Stimulated activated CD8-positive, alpha-beta memory T cell treated with anti-CD3 and anti-CD28 coated beads, Interleukin-2, amount 100 ng/mL, for 1 hour (primary cell): Measurements from ENCODE around the gene CRELD2.

Source experiments
- DNase-seq, 2 donors: peaks; one replicate each; pipeline ENCODE4 v3.0.0-alpha.2; 2020; ENCODE audit warnings: low read depth in 2 of 2

Gene CRELD2

DNA sequence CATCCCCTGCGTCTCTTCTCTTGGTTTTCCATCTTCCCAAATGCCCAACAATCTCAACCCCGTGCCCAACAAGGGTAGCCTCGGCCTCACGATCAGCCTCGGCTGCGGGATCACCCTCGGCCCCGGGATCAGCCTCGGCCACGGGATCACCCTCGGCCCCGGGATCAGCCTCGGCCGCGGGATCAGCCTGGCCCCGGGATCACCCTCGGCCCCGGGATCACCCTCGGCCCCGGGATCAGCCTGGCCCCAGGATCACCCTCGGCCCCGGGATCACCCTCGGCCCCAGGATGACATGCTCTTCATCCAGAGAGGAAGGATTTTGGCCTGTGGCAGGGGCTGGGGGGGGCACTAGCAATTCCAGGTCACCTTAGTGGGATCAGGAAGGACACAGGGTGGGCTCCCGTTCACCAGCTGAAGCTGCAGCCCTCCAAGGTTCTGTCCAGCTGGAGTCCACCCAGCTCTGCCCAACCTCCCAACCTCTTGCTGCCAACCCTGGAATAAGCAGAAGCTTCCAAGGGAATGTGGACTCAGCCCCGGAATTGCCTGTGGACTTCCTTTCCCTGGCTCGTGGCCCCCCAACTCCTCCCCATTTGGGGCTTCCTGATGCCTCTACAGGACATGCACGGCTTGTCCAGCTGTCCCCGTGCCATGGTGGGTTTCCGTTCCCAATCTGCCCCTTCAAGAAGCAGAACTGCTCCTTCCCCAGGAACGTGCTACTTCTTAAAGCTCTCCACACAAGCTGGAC is 6.4 kb upstream of the CRELD2 start:
- no peak for DNase-seq

DNA sequence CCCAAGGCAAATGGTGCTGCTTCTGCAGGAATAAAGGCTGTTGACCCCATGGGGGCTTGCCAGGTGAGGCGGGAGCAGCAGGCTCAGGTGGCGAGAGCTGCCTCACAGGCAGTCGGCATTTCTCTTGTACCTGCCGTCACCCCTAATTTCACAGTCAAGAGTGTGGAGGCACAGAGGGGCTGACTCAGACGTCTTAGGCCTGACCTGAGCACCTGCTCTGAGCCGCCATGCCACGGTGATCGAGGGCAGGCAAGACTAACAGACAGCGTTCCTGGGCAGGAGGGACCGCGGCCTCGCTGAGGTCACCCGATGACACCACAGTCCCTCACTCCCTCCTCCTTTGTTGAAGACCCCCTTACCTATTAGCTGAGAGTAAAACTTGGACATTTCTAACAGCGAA is 5.4 kb upstream of the CRELD2 start:
- no peak for DNase-seq

DNA sequence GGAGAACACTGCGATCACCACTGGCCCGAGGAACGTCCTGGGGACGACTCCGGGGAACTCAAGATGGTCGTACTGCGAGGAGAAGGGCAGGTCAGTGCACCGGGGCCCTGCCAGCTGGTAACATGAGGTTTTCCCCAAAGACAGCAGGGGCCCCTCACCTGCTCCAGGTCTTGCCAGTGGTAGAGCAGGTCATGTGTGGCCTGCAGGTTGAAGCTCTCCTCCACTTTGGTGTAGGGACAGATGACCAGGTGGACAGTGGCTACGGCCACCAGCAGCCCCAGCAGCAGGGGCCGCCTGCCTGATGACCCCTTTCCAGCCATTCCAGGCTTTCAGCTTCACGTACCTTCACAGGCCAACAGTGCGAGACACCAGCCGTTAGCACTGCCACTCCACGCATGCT is 5.0 kb upstream of the CRELD2 start:
- DNase-seq: no peak

DNA sequence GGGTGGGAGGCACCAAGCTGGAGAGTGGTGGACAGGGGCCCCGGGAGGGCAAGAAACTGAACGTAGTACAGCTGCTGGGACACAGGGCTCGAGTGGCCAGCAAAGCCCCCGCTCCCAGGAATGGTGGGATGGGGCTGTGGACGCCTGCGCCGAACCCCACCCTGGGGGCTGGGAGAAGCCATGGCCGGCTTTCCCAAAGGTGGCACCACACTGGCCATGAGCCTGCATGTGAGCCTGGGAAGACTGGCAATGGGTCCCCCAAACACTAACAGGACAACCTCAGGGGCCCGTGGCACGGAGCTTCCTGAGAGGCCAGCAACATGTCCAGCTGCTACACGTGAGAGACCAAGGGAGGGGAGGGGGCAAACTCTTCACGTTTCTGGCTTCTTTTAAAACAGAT is 4.2 kb upstream of the CRELD2 start:
- DNase-seq: no peak

DNA sequence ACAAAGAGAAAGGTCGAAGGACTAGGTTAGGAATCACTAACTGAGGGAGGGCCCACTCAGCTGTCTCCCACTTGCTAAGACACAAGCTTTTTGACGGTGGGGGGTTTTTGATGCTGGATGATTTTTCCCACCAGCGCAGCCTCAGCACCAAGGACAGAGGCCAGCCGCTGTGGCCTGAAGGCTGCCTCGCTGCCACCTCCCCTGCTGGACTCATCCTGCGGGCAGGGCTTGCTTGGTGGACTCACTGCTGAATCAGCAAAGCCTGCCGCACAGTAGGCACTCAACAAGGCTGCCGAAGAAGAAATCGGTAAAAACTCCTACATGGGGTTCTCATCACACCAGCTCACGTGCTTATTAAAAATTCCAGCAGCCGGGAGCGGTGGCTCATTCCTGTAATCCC is 2.8 kb upstream of the CRELD2 start:
- no peak for DNase-seq

DNA sequence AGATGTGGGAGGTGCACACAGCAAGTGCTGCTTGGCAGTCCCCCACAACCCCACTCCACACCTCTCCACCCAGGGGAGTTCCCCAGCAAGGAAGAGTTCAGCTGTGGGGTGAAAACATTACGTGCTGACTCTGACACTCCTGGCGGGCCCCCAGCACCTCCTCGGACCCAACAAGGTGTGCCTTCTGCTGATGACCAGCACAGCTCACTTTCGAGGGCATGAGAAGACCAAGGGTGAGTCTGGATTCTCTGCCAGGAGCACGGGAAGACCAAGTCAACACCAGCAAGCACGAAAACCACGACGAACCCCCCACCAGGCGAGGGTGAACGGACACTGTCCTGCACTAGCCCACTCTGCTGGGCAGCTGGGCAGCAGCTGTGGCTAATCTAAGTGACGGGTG is 1.6 kb upstream of the CRELD2 start:
- no peak for DNase-seq

DNA sequence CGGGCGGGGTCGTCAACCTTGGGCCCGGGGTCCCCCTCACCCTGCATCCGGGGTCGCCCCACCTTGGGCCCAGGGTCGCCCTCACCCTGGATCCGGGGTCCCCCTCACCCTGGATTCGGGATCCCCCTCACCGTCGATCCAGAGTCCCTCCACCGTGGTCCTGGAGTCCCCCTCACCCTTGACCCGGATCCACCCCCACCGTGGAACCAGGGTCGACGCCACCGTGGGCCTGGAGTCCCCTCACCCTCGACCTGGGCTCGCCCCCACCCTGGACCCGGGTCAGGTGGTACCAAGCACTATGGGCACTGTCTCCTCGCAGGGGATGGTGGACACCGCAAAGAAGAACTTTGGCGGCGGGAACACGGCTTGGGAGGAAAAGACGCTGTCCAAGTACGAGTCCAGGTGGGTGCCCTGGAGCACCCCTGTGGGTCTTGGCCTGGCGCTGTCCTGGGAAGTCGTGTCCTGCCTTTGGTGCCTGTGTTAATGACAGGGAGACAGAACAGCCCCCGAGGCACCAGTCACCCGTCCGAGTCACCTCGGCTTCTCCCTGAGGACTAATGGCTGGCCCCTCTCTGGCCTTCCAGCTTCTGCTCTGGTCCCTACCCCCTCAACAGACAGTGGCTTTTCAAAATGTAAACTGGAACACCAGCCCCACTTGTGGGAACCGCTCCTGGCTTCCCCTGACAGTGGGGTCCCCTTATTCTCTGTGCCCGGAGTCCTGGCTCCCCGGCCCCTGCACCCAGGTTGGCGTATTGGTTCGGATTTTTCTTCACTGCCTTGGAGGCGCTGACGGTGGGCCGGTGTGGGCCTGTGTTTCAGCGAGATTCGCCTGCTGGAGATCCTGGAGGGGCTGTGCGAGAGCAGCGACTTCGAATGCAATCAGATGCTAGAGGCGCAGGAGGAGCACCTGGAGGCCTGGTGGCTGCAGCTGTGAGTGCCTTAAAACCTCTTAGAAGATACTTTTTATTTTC is 762 bp downstream of the CRELD2 start:
- DNase-seq: no peak

DNA sequence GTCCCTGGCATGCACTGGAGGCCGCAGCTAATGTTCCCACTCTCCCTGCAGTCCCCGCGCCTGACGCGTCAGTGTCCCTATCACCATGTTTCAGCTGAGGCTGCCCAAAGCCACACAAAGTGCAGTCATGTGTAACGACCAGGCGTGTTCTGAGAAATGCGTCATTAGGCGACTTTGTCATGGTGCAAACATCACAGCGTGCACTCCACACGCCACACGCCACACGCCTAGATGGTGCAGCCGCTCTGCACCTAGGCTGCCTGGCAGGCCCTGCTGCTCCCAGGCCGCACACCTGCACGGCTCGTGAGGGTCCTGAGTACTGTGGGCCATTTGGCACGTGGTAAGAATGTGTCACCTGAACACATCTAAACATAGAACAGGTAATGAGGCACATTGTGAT is 2.4 kb downstream of the CRELD2 start:
- no peak for DNase-seq

DNA sequence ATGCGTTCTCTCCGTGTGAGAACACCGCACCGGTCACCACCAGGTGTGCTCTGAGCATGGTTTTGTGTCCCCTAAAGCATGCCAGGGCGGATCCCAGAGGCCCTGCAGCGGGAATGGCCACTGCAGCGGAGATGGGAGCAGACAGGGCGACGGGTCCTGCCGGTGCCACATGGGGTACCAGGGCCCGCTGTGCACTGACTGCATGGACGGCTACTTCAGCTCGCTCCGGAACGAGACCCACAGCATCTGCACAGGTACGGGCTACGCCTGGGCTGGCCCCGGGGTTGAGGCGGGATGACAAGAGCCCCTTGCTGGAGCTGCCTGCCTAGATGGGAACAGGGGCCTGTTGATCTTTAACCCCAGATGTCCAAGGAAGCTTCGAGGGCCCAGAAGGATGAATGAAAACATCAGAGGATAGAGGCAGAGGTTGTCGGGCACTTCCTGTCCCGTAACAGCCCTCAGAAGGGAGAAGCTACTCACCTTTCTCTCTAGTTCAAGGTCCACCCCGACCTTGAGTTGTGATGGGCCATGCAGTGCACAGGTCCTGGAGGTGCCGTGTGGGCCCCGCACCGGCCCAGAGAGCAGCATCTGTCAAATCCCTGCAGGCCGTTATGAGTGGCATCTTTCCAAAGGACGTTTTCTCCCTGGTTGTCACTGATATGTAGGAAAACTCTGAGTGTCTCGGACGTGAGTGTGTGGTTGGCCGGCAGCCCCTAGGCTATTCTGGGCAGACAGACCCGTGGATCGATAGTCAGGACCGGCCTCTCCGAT is 3.3 kb downstream of the CRELD2 start:
- DNase-seq: no peak

DNA sequence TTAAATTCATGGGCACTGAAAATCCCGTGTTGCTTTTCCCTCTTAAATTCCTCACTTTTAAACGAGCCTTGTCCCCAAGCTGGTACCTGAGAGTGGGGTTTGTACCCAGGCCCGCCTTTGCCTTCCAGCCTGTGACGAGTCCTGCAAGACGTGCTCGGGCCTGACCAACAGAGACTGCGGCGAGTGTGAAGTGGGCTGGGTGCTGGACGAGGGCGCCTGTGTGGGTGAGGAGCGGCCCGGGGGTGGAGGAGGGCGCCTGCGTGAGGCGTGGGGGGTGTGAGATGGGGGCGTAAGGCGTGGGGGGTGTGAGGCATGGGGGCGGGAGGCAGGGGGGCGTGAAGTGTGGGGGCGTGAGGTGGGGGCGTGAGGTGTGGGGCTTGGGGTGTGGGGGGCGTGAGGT is 4.0 kb downstream of the CRELD2 start:
- no peak for DNase-seq

DNA sequence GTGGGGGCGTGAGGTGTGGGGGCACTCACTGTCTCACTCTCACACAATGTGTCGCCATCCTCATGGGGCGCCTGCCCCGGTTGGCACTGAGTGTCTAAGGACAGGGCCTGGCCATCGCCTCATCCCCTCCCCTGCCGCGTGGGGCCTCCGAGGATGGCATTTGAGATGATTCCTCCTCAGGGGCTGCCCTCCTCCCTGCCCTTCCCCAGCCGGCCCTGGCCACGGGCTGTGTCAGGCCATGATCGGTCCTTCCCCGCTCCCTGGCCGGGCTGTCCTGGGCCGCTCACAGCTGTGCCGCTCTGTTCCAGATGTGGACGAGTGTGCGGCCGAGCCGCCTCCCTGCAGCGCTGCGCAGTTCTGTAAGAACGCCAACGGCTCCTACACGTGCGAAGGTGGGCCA is 4.5 kb downstream of the CRELD2 start:
- DNase-seq: no peak

DNA sequence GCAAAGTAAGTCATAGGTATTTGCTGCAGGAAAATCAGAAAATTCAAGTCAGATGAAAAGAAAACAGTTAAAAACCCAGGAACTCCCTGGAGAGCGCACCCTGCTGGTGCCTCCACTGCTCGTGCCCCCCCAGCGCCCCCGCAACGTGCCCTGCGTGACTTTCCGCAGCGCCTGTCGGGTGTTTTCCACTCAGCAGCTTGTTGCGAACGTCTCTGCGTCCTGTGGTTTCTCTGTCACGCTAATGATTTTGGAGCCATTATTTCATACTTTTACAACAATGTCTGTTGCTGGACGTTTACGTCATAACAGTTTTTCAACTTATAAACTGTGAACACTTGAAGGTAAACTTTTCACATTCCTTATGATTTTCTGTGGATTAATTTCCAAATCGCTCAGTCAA is 5.0 kb downstream of the CRELD2 start:
- DNase-seq: no peak

DNA sequence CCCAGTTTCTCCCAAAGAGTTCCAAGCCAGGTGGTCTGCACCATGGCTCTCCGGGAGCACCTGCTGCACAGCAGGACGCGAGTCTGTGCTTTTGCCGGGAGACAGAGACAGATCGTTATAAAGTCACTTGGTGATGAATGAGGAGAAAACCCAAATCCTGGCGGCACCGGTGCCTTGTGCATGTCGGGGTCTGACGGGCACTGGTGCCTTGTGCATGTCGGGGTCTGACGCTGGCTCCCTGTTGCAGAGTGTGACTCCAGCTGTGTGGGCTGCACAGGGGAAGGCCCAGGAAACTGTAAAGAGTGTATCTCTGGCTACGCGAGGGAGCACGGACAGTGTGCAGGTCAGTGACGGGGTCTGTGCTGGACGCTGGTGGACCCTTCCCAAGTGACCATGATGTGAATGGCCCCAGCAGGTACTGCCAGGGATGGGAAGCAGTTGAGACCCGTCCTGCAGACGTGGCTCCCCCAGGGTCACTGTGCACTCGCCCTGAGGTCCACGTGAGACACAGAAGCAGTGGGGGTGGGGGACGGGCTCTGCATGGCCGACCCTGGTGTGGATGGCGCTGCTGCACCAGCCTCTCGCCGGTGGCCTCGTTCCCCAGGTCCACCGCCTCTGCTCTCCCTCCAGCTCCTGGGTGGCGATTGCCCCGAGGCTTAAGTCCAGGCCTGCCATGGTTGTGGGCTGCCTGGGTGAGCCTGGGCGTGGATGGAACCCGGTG is 5.8 kb downstream of the CRELD2 start:
- DNase-seq: no peak

DNA sequence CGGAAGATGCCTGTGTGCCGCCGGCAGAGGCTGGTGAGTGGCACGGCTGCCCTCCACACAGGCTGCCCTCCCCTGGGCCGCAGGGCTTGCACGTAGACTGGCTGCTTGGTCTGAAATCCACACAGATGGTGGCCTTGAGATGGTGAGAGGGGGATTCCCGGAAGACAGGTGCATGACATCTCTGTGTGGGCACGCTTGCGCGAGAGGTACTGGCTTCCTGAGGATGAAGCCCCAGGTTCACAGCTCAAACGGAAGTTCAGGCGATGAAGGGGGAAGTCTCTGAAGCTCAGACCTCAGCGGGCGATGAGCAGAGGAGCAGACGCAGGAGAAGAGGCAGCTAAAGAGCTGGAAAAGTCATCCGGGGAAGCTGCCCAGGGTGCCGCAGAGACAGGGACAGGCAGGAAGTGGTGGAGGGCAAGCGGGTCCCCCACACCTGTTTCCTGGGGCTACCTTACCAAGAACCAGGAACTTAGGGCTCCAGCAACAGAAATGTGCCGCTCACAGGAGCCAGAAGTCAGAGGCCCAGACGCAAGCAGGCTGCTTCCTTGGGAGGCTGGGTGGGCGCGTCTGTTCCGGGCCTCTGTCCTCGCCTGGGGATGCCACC is 7.2 kb downstream of the CRELD2 start:
- peak; percentile 39 to 54 for DNase-seq

DNA sequence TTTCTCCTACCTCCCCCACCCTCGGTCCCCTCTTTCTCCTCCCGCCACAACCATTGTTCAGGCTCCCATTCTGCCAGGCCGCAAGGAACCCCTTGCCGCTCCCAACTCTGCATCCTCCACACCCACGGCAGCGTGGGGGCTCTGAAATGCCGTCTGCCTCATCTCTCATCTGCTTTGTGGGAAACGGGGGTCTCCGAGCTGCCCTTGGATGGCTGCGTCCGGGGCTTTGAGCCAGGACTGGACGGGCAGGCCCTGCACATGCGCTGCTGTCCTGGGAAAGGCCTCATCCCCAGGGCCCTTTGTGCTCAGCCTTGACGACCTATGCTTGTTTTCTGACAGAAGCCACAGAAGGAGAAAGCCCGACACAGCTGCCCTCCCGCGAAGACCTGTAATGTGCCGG is 8.5 kb downstream of the CRELD2 start:
- no peak for DNase-seq

DNA sequence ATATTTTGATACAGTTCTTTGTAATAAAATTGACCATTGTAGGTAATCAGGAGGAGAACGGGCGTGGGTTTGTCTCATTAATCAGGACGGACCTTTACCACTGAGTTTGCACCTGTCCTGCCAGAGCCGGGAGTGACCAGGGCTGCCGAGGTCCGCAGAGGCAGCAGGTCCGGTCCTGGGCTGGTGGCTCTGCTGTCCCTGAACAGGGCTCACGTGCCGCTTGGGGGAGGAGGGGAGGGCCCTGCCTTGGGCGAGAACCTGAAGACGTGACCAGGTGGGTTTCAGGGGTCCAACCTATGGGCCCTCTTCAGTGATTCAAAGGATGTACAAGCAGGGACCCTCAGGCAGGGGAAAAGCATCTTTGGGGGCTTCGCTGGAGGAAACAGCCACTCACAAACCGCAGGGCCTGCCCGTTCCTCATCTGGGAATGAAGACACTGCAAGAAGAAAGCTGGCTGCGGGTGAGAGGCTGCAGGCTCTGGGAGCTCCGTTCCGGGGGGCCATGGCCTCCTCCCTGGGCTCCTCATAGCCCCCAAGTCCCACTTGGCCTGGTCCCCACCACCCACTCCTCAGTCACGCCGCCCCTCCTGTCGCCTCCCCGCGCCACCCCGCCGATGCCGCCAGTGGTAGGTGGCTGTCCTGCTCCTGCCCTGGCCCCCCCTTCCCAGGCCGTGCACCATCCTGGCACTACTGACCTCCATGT is 9.2 kb downstream of the CRELD2 start:
- no peak for DNase-seq

DNA sequence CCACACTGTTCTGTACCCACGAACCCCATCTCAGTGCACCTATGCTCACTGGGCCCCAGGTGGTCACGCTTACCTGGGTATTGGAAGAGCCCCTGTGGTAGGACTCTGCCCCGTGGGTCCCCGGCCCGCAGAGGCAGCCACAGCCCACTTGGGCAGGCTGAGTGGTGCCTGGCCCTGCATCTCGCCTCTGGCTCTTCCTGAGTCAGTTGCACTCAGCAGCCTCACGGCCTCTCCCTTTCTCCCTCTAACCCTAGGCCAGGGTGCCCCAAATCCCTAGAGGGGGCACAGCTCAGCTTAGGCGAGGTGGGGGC is 9.7 kb downstream of the CRELD2 start:
- DNase-seq: no peak

DNA sequence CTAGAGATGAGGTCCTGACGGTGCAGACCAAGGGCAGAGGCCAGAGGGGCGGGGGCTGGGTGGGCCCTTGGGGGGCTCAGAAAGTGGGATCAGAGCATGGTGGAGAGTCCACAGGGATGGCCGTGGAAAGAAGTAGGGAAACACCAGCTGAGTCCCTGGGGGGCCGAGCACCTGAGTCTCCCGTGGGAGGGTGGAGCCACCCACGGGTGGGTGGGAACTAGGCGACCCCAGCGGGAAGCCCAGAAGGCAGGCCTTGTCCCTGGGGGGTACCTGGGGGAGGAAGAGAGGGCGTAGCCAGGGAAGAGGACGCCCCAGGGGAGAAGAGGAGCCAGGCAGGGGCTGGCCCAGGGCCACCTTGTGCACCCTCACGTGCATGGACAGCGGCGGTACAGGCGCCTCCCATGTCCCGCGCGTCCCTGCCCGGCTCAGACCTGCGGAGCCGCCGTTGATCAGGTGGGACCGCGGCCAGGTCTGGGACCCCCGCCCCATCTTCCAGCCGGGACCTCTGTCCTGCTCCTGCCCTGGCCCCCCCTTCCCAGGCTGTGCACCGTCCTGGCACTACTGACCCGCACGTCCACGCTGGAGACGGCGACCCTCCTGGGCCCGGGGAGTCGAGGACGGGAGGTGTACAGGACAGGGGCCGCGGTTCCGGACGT is 10.2 kb downstream of the CRELD2 start:
- no peak for DNase-seq

DNA sequence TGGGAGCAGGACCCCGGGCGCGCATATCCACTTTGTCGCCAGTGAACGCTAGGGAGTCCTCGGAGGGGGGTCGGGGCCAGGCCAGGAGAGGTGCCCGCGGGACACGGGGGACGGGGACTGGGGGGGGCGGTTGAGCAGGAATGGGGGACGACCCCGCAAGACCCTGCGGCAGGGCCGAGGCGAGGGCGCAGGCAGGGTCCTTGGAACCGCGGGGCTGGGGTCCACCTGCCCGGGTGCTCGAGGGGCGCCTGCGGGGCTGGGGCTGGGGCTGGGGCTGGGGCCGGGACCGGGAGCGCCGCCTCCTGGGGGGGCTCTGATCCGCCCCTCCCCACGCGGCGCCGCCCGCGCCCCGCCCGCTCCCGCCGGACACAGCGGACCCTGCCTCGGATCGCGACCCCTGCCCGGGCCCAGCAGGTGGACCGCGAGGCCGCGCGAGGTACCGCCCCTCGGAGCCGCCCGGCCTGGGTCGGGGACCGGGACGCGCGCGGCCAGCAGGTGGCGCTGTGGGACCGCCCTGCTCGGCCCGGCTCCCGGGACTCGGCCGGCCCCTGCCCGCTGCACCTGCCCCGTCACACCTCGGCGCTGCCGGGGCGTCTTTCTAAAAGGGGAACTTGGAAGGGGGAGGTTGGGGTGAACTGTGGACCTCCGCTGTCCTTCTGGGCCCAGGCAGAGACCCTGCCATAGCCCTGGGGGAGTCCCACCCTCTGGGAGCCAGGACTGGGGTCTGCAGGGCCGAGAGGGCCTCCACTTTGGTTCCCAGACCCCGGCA is 11.0 kb downstream of the CRELD2 start:
- peak; percentile 59 to 66 for DNase-seq
